K562 treated with DMSO at 1 percent for 24 hours (cell line): Measurements from ENCODE around the gene PRSS58. TPM values are rescaled to one million over a fixed set of nuclear protein-coding genes. Genes with fewer than 3 reads are reported as not detected.

ENCODE experiments used
- total RNA-seq: library from RNA; unstranded; fragments of 300-600 nt; gene quantifications from 2 replicates; pipeline ENCODE4 v1.2.3, GENCODE V29; 2022; ENCODE audit warnings: low read depth; ENCODE audit not compliant: insufficient read depth

PRSS58 gene, protein sequence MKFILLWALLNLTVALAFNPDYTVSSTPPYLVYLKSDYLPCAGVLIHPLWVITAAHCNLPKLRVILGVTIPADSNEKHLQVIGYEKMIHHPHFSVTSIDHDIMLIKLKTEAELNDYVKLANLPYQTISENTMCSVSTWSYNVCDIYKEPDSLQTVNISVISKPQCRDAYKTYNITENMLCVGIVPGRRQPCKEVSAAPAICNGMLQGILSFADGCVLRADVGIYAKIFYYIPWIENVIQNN
- total RNA-seq: not detected in 2 replicates

DNA sequence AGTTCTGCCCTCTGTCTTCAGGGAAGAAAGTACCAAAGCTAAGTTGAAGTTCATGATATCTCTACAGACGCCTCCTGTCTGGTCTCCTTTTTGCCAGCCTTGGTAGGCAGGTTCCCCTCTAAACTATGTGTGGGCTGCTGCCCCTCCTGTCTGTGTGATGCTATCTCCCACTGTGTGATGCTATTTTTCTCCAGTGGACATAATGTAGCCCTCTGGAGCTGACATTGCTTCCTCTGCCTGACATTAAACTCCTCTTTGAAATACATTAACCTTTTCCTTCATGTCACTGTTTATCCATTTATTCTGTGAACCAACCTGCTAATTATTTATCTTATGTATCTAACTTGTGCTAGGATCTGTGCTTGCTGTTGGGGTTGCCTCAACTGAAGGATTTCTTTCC lies at the start of gene PRSS58:
PRSS58 (minus strand) TSS at position 101 of the 400 bp plus-strand sequence. CDS start 351 bp downstream, outside the sequence.

Other genes starting within 250 kb of the PRSS58 start
- gene MGAM2, start 146.3 kb downstream of the PRSS58 start, total RNA-seq: 0.07 TPM in 1 of 2 replicates, not detected in the other